GM19372 (cell line): ENCODE measurements around the gene CYP24A1.
"Not testable (repeated sequence)": the region's sequence is repeated elsewhere in the genome, so short reads cannot be mapped to it uniquely, and the experiment has no call there.

Experiments
- ATAC-seq: cut with Tn5 transposase; IDR thresholded peaks from one replicate; pipeline ENCODE4 v1.9.1; 2021; ENCODE audit warnings: mild to moderate bottlenecking, low read depth, moderate library complexity; ENCODE audit not compliant: unreplicated experiment

Gene CYP24A1

GRCh38 chr20:54138427-54138826 lies 35.4 kb downstream of the CYP24A1 start:
- no peak for ATAC-seq

GRCh38 chr20:54137115-54137514 lies 36.7 kb downstream of the CYP24A1 start:
- no peak for ATAC-seq

GRCh38 chr20:54134445-54135220 lies 39.2 kb downstream of the CYP24A1 start:
- ATAC-seq: no peak

GRCh38 chr20:54133434-54134427 lies 40.1 kb downstream of the CYP24A1 start:
- ATAC-seq: no peak

- ATAC-seq: no peak
These were observed 41.0 kb downstream of the CYP24A1 start for GRCh38 chr20:54132612-54133433.

DNA sequence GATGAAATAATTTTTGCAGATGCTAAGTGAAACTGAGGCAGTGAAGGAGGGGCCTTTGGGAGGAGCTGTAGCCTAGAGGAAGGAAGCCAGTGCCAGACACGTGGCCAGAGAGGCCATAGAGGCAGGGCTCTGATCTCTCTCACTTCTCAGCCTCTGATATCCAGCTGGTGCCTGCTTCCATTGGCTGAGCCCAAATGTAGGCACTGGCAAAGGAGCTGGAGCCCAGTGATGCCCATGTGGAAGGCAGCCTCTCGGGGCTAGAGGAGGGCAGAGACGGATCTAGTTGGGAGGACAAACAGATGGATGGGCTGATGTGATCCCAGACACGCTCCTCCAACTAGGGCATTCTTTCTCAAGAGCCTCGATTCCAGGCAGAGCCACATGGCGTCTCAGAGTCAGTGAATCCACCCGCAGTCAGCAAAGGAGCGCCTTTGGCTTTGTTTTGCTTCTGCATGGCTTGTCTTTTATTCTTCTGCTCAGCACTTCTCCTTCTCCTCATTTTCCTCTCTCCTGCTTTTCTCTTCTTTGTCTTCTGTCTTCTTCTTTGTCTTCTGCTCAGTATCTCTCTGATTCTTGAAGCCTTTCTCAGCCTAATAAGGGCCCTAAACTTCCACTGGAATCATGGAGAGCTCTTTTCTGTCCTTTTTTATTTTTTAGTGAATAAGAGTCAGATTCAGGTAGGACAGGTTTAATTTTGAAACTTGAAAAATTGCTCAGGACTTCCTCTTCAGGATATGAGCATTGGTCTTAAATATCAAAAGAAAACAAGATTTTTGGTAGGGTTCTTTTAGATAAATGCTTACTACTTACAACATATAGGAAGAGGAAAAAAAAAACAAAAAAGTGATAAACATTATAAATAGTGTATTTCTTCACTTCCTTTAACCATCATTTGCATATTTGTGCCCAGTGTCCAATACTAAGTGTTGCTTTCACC lies 41.8 kb downstream of the CYP24A1 start:
- ATAC-seq: no peak

DNA sequence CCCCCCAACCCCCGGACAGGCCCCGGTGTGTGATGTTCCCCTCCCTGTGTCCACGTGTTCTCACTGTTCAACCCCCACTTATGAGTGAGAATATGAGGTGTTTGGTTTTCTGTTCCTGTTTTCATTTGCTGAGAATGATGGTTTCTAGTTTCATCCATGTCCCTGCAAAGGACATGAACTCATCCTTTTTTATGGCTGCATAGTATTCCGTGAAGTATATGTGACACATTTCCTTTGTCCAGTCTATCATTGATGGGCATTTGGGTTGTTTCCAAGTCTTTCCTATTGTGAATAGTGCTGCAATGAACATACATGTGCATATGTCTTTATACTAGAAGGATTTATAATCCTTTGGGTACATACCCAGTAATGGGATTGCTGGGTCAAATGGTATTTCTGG lies 42.7 kb downstream of the CYP24A1 start:
- not testable (repeated sequence) for ATAC-seq

DNA sequence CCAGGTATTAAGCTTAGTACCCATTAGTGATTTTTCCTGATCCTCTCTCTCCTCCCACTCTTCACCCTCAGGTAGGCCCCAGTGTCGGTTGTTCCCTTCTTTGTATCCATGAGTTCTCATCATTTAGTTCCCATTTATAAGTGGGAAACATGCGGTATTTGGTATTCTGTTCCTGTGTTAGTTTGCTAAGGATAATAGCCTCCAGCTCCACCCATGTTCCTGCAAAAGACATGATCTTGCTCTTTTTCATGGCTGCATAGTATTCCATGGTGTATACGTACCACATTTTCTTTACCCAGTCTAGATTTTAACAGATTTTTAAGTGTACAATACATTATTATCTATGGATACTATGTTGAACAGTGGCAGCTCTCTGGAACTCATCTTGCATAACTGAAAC lies 44.4 kb downstream of the CYP24A1 start:
- no peak for ATAC-seq

DNA sequence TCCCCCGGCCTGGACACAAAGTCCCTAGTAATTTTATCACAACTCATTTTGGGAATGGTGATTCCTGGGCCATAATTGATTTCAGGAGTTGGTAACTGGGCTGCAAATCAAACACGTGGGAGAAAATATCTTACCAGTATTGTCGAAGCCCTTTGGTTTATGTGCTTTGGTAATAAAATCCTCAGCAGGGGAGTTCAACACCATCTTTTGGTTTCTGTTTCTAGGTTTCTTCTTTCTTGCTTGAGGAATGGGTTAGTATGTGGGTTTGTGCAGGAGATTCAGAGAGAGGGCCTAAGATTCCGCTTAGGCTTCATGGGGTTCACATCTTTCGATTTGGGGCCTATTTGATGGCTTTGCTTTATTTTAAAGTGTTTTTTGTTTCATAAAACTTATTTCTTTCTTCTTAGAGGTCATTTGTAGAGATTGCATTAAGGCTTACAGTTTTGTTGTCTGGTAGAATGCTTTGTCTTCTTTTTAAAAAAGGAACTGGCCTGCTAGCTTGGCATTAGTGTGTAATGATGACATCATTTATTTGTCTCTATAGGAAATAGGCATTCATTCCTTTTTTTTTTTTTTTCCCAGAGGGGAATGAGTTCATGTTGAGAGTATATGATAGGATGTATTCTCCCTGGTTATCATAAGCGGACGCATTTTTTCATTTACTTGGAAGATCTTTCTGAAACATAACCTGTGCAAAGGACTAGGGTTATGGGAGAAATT lies 45.8 kb downstream of the CYP24A1 start:
- no peak for ATAC-seq

DNA sequence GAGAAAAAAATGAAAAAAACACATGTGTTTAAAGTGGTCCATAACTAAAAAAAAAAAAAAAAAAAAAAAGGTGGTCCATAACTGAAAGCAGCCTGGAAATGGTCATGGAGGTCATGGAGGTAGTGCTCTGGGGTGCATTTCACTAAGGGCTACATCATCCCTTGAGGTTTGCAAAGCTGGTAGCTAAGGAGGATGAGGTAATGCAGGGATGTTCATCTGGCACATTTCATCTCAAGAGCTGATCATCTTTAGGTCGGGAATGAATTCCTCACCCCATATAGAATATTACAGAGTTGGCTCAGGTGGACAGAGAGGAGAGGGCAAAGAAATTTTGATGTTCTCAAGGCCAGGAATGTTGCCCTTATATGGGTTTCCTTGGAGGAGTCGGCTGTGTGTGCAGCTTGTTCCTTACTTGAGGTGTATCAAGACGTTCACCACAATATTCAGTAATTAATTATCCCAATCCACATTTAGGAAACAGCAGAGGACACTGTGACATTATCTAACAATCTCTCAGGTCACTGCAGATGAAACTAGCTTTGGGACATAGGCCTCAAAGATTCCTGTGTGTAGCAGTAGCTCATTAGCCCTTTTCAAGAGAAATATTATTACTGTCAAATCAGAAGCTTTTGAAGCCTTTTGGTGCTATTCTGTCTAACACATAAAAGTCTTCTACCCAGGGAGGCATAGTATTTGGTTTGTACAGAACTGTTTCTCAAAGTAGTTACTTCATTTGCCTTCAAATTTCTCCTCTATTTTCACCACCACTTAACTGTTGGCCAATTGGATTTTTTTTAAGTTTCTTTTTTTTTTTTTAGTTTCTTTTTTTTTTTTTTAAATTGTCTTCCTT lies 46.8 kb downstream of the CYP24A1 start:
- no peak for ATAC-seq

GRCh38 chr20:54126328-54126727 lies 47.5 kb downstream of the CYP24A1 start:
- ATAC-seq: not testable (repeated sequence)

GRCh38 chr20:54123587-54124180 lies 50.1 kb downstream of the CYP24A1 start:
- no peak for ATAC-seq

DNA sequence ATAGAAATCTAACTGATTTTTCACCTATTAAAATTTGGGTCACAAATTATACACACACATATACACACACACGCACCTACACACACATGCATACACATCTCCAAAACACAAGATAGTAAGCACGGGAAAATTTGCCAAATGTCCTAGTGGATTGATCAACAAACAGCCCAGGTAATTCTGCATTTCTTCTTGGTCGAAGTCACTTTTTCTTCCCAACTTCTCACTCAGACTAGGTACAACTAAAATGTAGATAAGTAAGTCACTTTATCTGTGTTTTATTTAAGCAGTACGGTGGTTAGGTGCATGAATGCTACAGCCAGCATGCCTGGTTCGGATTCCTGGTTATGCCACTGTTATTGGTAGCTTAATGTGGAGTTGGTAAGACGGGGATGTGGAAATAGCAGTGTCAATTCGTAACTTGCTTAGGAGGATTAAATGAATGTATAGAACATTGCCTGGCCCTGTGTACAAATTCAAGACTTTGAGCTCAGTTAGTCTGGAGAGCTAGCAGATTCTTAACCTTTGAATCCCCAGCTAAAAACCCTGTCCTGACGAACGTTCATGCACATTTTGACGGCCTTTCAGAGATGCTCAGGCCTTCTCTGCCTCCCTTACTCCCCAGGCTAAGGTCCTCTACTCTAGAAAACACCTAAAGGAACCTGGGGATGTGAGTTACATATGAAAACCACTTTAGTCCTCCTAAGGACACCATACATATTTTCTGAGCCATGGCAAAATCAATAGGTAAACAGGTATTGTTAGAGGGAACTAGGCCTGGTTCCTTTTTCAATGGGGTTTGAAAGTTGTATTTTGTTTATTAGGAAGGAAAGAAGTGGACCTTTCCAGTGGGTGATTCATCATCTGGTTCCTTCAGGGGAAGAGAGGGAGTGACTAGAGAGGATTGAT lies 50.9 kb downstream of the CYP24A1 start:
- no peak for ATAC-seq

DNA sequence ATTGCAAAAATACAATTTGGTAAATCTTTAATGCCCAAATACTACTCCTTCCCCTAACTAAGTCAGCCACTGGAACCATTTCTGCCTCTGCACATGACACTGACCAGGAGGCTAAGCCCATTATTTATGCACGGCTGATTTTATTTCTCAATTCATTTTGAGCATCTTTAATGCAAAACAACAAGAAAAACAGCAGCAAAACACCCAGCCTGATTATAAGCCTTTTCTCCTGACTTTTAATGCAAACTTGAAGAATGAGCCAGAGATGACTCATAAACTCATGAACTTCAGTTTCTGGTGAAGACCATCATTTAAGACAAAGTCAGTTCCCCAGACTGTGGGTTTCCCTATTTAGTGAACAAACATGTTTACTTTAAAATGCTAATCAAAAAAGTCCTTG lies 51.6 kb downstream of the CYP24A1 start:
- no peak for ATAC-seq

DNA sequence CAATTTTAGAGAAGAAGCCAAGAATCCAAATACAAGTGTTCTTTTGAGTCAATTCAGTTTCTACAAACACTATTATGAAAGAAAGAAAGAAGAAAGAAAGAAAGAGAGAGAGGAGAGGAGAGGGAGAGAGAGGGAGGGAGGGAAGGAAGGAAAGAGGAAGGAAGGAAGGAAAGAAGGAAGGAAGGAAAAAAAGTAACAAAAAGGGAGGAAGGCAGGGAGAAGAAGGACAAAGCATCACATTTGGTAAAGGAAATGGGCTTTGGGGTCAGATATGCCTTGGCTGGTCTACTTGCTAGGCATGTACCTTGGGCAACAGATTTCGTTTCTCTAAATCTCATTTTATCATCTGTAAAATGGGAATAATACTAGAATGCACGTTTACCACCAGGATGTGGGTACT lies 54.0 kb downstream of the CYP24A1 start:
- no peak for ATAC-seq

DNA sequence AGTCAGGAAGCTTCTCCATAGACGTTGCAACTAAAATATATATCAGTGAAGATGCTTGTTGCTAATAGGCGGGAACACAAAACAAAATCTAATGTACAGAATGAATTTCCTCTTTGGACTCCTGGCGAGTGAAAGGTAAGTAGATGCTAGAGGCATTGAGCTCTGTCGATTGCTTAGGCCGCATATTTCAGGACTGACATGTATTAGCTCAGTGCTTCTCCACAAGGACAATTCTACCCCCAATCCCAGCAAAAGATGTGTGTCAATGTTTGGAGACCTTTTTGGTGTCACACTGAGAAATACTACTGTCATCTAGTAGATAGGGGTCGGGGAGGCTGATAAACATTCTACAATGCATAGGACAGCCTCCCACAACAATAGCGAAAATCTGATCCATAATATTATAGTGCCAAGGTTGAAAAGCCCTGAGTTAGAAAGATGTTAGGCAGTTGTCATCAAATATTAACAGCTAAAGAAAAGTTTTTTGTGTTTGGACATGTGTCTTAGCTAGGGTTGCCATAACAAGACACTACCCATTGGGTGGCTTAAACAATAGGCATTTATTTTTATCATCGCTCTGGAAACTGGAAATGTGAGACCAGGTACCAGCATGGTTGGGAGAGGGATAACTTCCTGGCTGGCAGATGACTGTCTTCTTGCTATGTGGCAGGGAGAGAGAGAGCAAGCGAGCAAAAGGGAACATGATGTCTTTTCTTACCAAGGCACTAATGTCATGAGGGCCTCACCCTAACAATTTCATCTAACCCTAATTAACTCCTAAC lies 55.4 kb downstream of the CYP24A1 start:
- no peak for ATAC-seq
